Cortex of kidney (tissue), 1 donor: ENCODE data around the gene HP1BP3.
A peak's percentile ranks its signal among the peaks of the same experiment; 100 is the strongest.
"Not testable (repeated sequence)": the region's sequence is repeated elsewhere in the genome, so short reads cannot be mapped to it uniquely, and the experiment has no call there.

Experiments used
- DNase-seq: peaks from one replicate; lab custom pipeline; 2025; lab: John Stamatoyannopoulos, UW

The HP1BP3 gene

GRCh38 chr1:20787029-20787839 lies at the start of gene HP1BP3:
TSS of gene HP1BP3 (minus strand) at chr1:20787307. CDS start at chr1:20780440, 6,867 bp downstream.
- no peak for DNase-seq

- DNase-seq, result no peak
These were observed 49.1 kb upstream of the HP1BP3 start for GRCh38 chr1:20836230-20836629.

- DNase-seq, result no peak
These were observed 47.7 kb upstream of the HP1BP3 start for GRCh38 chr1:20834780-20835179.

GRCh38 chr1:20834192-20834591 lies 47.1 kb upstream of the HP1BP3 start:
- no peak for DNase-seq

GRCh38 chr1:20830378-20830777 lies 43.3 kb upstream of the HP1BP3 start:
- no peak for DNase-seq

- DNase-seq, result no peak
These were observed 42.8 kb upstream of the HP1BP3 start for GRCh38 chr1:20829946-20830345.

- no peak for DNase-seq
These were observed 42.4 kb upstream of the HP1BP3 start for GRCh38 chr1:20829531-20829930.

GRCh38 chr1:20823845-20824244 lies 36.7 kb upstream of the HP1BP3 start:
- DNase-seq, result no peak

GRCh38 chr1:20821466-20821865 lies 34.4 kb upstream of the HP1BP3 start:
- no peak for DNase-seq

- no peak for DNase-seq
These were observed 32.7 kb upstream of the HP1BP3 start for GRCh38 chr1:20819818-20820217.

GRCh38 chr1:20814534-20814871 lies 27.4 kb upstream of the HP1BP3 start:
- DNase-seq, result no peak

GRCh38 chr1:20811916-20812315 lies 24.8 kb upstream of the HP1BP3 start:
- DNase-seq, result no peak

GRCh38 chr1:20793236-20793635 lies 6.1 kb upstream of the HP1BP3 start:
- DNase-seq, result no peak

- DNase-seq, result no peak
These were observed 5.1 kb upstream of the HP1BP3 start for GRCh38 chr1:20792196-20792595.

- DNase-seq, result no peak
These were observed 3.7 kb upstream of the HP1BP3 start for GRCh38 chr1:20790785-20791184.

GRCh38 chr1:20789598-20789997 lies 2.5 kb upstream of the HP1BP3 start:
- DNase-seq, result not testable (repeated sequence)

- no peak for DNase-seq
These were observed 1.0 kb upstream of the HP1BP3 start for GRCh38 chr1:20787840-20788795.

GRCh38 chr1:20786253-20787028 lies 666 bp downstream of the HP1BP3 start:
- peak; percentile 57 for DNase-seq

GRCh38 chr1:20785907-20786252 lies 1.2 kb downstream of the HP1BP3 start:
- no peak for DNase-seq

GRCh38 chr1:20775700-20776099 lies 11.4 kb downstream of the HP1BP3 start:
- no peak for DNase-seq

- DNase-seq, result no peak
These were observed 15.3 kb downstream of the HP1BP3 start for GRCh38 chr1:20771780-20772179.
